Measurements from ENCODE around the gene CFAP99.

CFAP99 gene

DNA sequence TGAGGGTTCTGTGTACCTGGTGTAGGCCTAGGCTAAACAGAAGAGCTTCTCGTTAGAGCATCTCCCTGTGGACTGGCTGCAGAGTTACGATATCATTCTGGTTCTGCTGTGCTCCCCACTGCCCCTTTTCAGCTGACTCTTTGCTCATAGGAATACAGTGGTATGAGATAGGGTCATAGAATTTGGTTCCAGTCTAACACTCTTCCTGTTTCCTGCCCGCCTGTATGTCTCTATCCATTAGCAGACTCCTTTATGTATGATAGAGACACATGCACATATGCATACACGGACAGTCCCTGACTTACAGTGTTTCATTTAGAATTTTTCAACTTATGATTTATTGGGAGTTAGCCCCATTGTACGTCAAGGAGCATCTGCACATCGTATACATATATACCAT, 65.4 kb downstream of the CFAP99 start:
- TF ChIP-seq CTCF (IDR thresholded peaks at IDR 0.05; ENCODE audit: extremely low read depth, insufficient read depth, missing control alignments), result no peak
- no peak for DNase-seq (ENCODE audit: low spot score)
- in situ Hi-C loops (cut with MboI; ENCODE audit: low pct_unique_long_range_greater_than_20kb, low sequenced_read_pairs, unreplicated experiment), result no loop called here

- DNase-seq (ENCODE audit: low spot score), result peak; percentile 70
- no peak for TF ChIP-seq CTCF (IDR thresholded peaks at IDR 0.05; ENCODE audit: extremely low read depth, insufficient read depth, missing control alignments)
- in situ Hi-C loops (cut with MboI; ENCODE audit: low pct_unique_long_range_greater_than_20kb, low sequenced_read_pairs, unreplicated experiment), result no loop called here
These were observed 66.2 kb downstream of the CFAP99 start for GRCh38 chr4:2484993-2485392.

DNA sequence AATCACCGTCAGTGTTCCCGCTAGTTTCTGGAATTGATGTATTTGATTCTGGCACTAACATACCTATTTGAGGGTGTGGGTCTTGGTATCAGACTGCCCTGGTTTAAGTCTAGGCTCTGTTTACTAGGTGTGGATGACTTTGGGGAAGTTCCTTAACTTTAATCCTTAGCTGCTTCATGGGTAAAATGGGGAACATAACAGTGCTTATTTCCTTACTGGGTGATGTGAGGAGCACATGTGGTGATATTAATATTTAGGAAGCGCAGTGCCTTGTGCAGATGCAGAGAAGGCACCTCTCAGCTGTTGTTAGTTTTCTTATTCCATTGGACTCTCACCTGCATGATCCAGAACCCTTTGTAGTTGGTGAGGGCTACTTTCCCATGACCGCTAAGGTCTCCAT, 67.2 kb downstream of the CFAP99 start:
- TF ChIP-seq CTCF (IDR thresholded peaks at IDR 0.05; ENCODE audit: extremely low read depth, insufficient read depth, missing control alignments), result no peak
- no peak for DNase-seq (ENCODE audit: low spot score)
- in situ Hi-C loops (cut with MboI; ENCODE audit: low pct_unique_long_range_greater_than_20kb, low sequenced_read_pairs, unreplicated experiment), result no loop called here

- in situ Hi-C loops (cut with MboI; ENCODE audit: low pct_unique_long_range_greater_than_20kb, low sequenced_read_pairs, unreplicated experiment), result no loop called here
- DNase-seq (ENCODE audit: low spot score), result no peak
- TF ChIP-seq CTCF (IDR thresholded peaks at IDR 0.05; ENCODE audit: extremely low read depth, insufficient read depth, missing control alignments), result no peak
These were observed 68.2 kb downstream of the CFAP99 start for GRCh38 chr4:2486981-2487380.

DNA sequence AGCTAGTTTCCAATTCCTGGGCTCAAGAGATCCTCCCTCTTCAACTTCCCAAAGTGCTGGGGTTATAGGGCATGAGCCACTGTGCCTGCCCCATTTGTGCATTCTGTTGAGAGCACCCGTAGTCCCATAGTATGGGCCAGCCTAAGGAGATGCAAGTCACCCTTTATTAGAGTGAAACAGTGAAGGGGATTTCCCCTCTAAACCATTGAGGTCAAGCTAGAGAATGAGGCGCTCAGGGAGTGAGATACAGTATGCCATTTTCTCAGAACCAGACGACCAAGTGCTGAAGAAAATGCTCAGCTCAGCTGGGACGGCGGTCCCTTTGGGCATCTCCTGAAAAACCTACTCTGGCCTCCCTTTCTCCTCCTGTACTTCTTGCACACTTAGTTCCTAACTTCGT, 68.9 kb downstream of the CFAP99 start:
- in situ Hi-C loops (cut with MboI; ENCODE audit: low pct_unique_long_range_greater_than_20kb, low sequenced_read_pairs, unreplicated experiment), result no loop called here
- no peak for TF ChIP-seq CTCF (IDR thresholded peaks at IDR 0.05; ENCODE audit: extremely low read depth, insufficient read depth, missing control alignments)
- peak; percentile 69 for DNase-seq (ENCODE audit: low spot score)

DNA sequence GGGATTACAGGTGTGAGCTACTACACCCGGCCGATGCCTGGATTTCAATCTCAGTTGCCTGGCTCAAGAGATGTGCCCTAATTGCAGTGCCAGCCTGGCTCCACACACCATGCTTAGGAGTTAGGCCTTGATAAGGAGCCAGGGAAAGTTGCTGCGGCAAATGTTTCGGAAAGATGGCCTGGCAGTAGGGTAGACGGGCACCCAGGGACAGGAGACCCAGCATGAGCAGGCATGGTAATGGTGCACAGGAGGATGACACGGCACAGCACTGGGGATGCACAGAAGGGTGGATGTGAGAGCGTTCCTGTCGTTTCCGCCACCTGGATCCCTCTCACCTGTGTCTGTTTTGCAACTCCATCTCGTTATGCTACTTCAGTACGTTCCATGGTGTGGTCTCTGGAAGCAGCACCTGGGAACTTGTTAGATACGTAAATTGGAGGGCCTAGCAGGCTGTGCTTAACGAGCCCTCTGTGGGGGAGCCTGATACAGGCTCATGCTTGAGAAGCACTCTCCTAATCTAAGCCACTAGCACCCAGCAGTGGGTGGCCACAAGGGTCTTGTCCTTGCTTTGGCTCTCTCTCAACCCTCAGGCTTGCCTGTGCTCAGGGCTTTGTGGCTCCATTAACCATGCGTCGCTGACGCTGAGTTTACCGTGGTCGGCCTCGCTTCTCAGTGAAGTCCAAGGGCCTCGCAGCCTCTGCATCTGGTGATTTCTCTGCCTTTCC, 70.5 kb downstream of the CFAP99 start:
- no peak for TF ChIP-seq CTCF (IDR thresholded peaks at IDR 0.05; ENCODE audit: extremely low read depth, insufficient read depth, missing control alignments)
- DNase-seq (ENCODE audit: low spot score), result no peak
- in situ Hi-C loops (cut with MboI; ENCODE audit: low pct_unique_long_range_greater_than_20kb, low sequenced_read_pairs, unreplicated experiment), result no loop called here
